Sigmoid colon (tissue), 7 donors: ENCODE data around the gene SUGCT. TPM values are rescaled to one million over a fixed set of nuclear protein-coding genes. Genes with fewer than 3 reads are reported as not detected.

Experiments
- DNase-seq: peaks from one replicate; pipeline ENCODE4 v3.0.0-alpha.2; 2019
- H3K27ac ChIP-seq, 4 donors: fragments of 200-600 bp; sonication (generic); one replicate each; pipeline ENCODE4 v1.5.1; 2016 to 2019; ENCODE audit warnings: mild to moderate bottlenecking in 1 of 4
- H3K27me3 ChIP-seq, 3 donors: fragments of 200-600 bp; sonication (generic); one replicate each; pipeline ENCODE4 v1.5.1; 2019; ENCODE audit warnings: mild to moderate bottlenecking in 1 of 3
- H3K36me3 ChIP-seq, 4 donors: fragments of 200-600 bp; sonication (generic); one replicate each; pipeline ENCODE4 v1.5.1; 2016 to 2019
- H3K4me1 ChIP-seq, 4 donors: fragments of 200-600 bp; sonication (generic); one replicate each; pipeline ENCODE4 v1.5.1; 2017 to 2019
- H3K4me3 ChIP-seq, 4 donors: fragments of 200-600 bp; sonication (generic); one replicate each; pipeline ENCODE4 v1.5.1; 2017 to 2019; ENCODE audit warnings: mild to moderate bottlenecking in 2 of 4, moderate library complexity in 1 of 4
- H3K9me3 ChIP-seq, 4 donors: fragments of 200-600 bp in 3 of 4; sonication (generic) in 3 of 4; one replicate each; pipeline versions ENCODE4 v1.5.1 to v1.6.1; 2013 to 2019
- CTCF ChIP-seq, 4 experiments: fragments of 450-650 bp in 3 of 4; fragments of 200-600 bp in 1 of 4; IDR thresholded peaks; one replicate each; pipeline ENCODE4 v1.5.1; 2016 to 2019; ENCODE audit warnings: antibody characterized with exemption in 4 of 4, mild to moderate bottlenecking in 3 of 4, moderate library complexity in 2 of 4
- EP300 ChIP-seq, 4 donors: sonication (generic); formaldehyde crosslinking; IDR thresholded peaks; one replicate each; pipeline ENCODE4 v1.6.1; 2017; ENCODE audit warnings: antibody characterized with exemption in 4 of 4
- POLR2A ChIP-seq, 2 donors: fragments of 450-650 bp; IDR thresholded peaks; one replicate each; pipeline ENCODE4 v1.6.1; 2016; ENCODE audit warnings: antibody characterized with exemption in 2 of 2, mild to moderate bottlenecking in 2 of 2, moderate library complexity in 2 of 2
- POLR2AphosphoS5 ChIP-seq, 4 donors: sonication (generic); formaldehyde crosslinking; IDR thresholded peaks; one replicate each; pipeline ENCODE4 v1.6.1; 2017; ENCODE audit warnings: antibody characterized with exemption in 4 of 4
- WGBS, 2 donors: extraction: QIAGEN DNeasy Blood & Tissue Kit; methylation state at CpG; one replicate each; pipeline ENCODE4 v1.1.7; 2013; 5-methylcytosine and 5-hydroxymethylcytosine counted together
- intact Hi-C: fragments of 100-400 bp; cut with DNase I; formaldehyde crosslinking; loops from one replicate; pipeline ENCODE4 v1.15.1; 2023
- polyA plus RNA-seq, 3 donors: library from polyadenylated mRNA; stranded (reverse); fragments of 200-250 nt; gene quantifications; one replicate each; pipeline ENCODE4 v1.2.3, GENCODE V29; 2013
- total RNA-seq, 4 donors: library from RNA; depleted of rRNA; stranded (reverse); fragments of >200 nt; gene quantifications; one replicate each; pipeline ENCODE4 v1.1.0, GENCODE V29; 2016
- donor health status: healthy with polysubstance abuse.
- donor health status: Bipolar disorder and iron deficiency.
- donor health status: healthy.

Gene SUGCT
- total and polyA plus RNA-seq, 7 donors = 2.3 to 25.9 (median 6.3) TPM

GRCh38 chr7:40298421-40298820 is 163.6 kb downstream of the SUGCT start:
- Histone ChIP-seq H3K27me3 (no peaks in the 10 kb centered on the region), H3K9me3 (no peaks in the 10 kb centered on the region), H3K4me3 (no peak overlapping the region), H3K36me3 (no peaks in the 10 kb centered on the region), H3K27ac (no peak overlapping the region), H3K4me1 (no peaks in the 10 kb centered on the region)
- intact Hi-C loops = no loop called here
- no peak for TF ChIP-seq EP300 (IDR thresholded peaks at IDR 0.05)
- TF ChIP-seq CTCF (IDR thresholded peaks at IDR 0.05) = no peak
- no peak for TF ChIP-seq POLR2AphosphoS5 (IDR thresholded peaks at IDR 0.05)
- TF ChIP-seq POLR2A (IDR thresholded peaks at IDR 0.05) = no peak
- no peak for DNase-seq
- 69 to 91% methylated on average over 2 of the region's 2 CpGs for WGBS, 2 donors

- no peak for DNase-seq
- Histone ChIP-seq H3K9me3 (no peaks in the 10 kb centered on the region), H3K36me3 (no peaks in the 10 kb centered on the region), H3K4me1 (no peaks in the 10 kb centered on the region), H3K27ac (no peak overlapping the region), H3K4me3 (no peak overlapping the region), H3K27me3 (no peaks in the 10 kb centered on the region)
- no peak for TF ChIP-seq CTCF (IDR thresholded peaks at IDR 0.05)
- no peak for TF ChIP-seq POLR2AphosphoS5 (IDR thresholded peaks at IDR 0.05)
- no peak for TF ChIP-seq EP300 (IDR thresholded peaks at IDR 0.05)
- TF ChIP-seq POLR2A (IDR thresholded peaks at IDR 0.05) = no peak
- WGBS, 2 donors = 66 to 79% methylated on average over 4 of the region's 4 CpGs
- intact Hi-C loops = no loop called here
Measured at GRCh38 chr7:40299097-40299496, 164.3 kb downstream of the SUGCT start.

- no peak for DNase-seq
- Histone ChIP-seq H3K9me3 (no peaks in the 10 kb centered on the region), H3K36me3 (no peaks in the 10 kb centered on the region), H3K4me1 (no peaks in the 10 kb centered on the region), H3K4me3 (no peak overlapping the region), H3K27me3 (no peaks in the 10 kb centered on the region), H3K27ac (no peak overlapping the region)
- TF ChIP-seq POLR2AphosphoS5 (IDR thresholded peaks at IDR 0.05) = no peak
- TF ChIP-seq POLR2A (IDR thresholded peaks at IDR 0.05) = no peak
- no peak for TF ChIP-seq CTCF (IDR thresholded peaks at IDR 0.05)
- TF ChIP-seq EP300 (IDR thresholded peaks at IDR 0.05) = no peak
- intact Hi-C loops = no loop called here
- 88 to 90% methylated on average over 3 of the region's 3 CpGs for WGBS, 2 donors
Measured at GRCh38 chr7:40300146-40300670, 165.4 kb downstream of the SUGCT start.

- Histone ChIP-seq H3K27ac (no peak overlapping the region), H3K36me3 (no peaks in the 10 kb centered on the region), H3K27me3 (no peaks in the 10 kb centered on the region), H3K9me3 (peaks cover 0 to 2% (median 0%) of the 10 kb centered on the region in 4 donors), H3K4me3 (no peak overlapping the region), H3K4me1 (no peaks in the 10 kb centered on the region)
- TF ChIP-seq EP300 (IDR thresholded peaks at IDR 0.05) (no peak), POLR2A (IDR thresholded peaks at IDR 0.05) (no peak), CTCF (IDR thresholded peaks at IDR 0.05) (no peak), POLR2AphosphoS5 (IDR thresholded peaks at IDR 0.05) (no peak)
- WGBS, 2 donors = 78 to 87% methylated on average over 1 of the region's 1 CpG
- DNase-seq = no peak
- intact Hi-C loops = no loop called here
Measured at GRCh38 chr7:40301486-40302068, 166.8 kb downstream of the SUGCT start.

GRCh38 chr7:40303996-40304395 is 169.2 kb downstream of the SUGCT start:
- H3K36me3 ChIP-seq = no peaks in the 10 kb centered on the region
- TF ChIP-seq EP300 (IDR thresholded peaks at IDR 0.05) = no peak

More at GRCh38 chr7:40303996-40304395, 169.2 kb downstream of the SUGCT start:
- WGBS, 2 donors = 85 to 87% methylated on average over 2 of the region's 2 CpGs
- no peaks in the 10 kb centered on the region for H3K4me1 ChIP-seq
- intact Hi-C loops = no loop called here
- H3K4me3 ChIP-seq = no peak overlapping the region
- no peaks in the 10 kb centered on the region for H3K27me3 ChIP-seq
- DNase-seq = no peak
- H3K9me3 ChIP-seq = peaks cover 0 to 2% (median 0%) of the 10 kb centered on the region in 4 donors
- H3K27ac ChIP-seq = no peak overlapping the region
